SJCRH30 (cell line): Measurements from ENCODE around the gene PGAP6. TPM values are rescaled to one million over a fixed set of nuclear protein-coding genes. Genes with fewer than 3 reads are reported as not detected.
"Not testable (repeated sequence)": the region's sequence is repeated elsewhere in the genome, so short reads cannot be mapped to it uniquely, and the experiment has no call there.

Source experiments
- DNase-seq, 2 experiments: peaks; one replicate each; pipeline ENCODE4 v3.0.0-alpha.2; 2015 to 2020
- H3K27ac ChIP-seq: fragments of 250-450 bp; sonication (Bioruptor Pico); 2 replicates; pipeline ENCODE4 v1.5.1; 2020; ENCODE audit warnings: mild to moderate bottlenecking, moderate library complexity
- H3K27me3 ChIP-seq: fragments of 250-450 bp; sonication (Bioruptor Pico); 2 replicates; pipeline ENCODE4 v1.5.1; 2020; ENCODE audit warnings: mild to moderate bottlenecking, moderate library complexity
- H3K36me3 ChIP-seq: fragments of 250-450 bp; sonication (Bioruptor Pico); 2 replicates; pipeline ENCODE4 v1.5.1; 2020; ENCODE audit warnings: mild to moderate bottlenecking, moderate library complexity
- H3K4me1 ChIP-seq: fragments of 250-450 bp; sonication (Bioruptor Pico); 2 replicates; pipeline ENCODE4 v1.5.1; 2020; ENCODE audit warnings: mild to moderate bottlenecking, moderate library complexity
- H3K4me3 ChIP-seq: fragments of 250-450 bp; sonication (Bioruptor Pico); 2 replicates; pipeline ENCODE4 v1.5.1; 2020; ENCODE audit warnings: mild to moderate bottlenecking, moderate library complexity
- H3K9me3 ChIP-seq: fragments of 250-450 bp; sonication (Bioruptor Pico); replicated peaks from 2 replicates; pipeline ENCODE4 v1.5.1; 2020; ENCODE audit warnings: mild to moderate bottlenecking, moderate library complexity
- total RNA-seq: library from RNA; depleted of rRNA; stranded (reverse); fragments of >200 nt; shearing (Covaris generic); gene quantifications from 2 replicates; pipeline ENCODE4 v1.2.3, GENCODE V29; 2014

The PGAP6 gene
- total RNA-seq, 1 experiment from 2014 or later: 27.5 TPM

GRCh38 chr16:369275-369865 is 12.4 kb downstream of the PGAP6 start:
- Histone ChIP-seq H3K36me3 (0 out of 2 replicates have a peak, but pooled peaks cover 5% of the 10 kb centered on the region), H3K9me3 (no peaks in the 10 kb centered on the region), H3K27me3 (no peaks in the 10 kb centered on the region), H3K4me1 (peaks cover 10% of the 10 kb centered on the region), H3K27ac (no peak overlapping the region), H3K4me3 (no peak overlapping the region)
- DNase-seq: no peak

- Histone ChIP-seq H3K4me3 (no peak overlapping the region), H3K27ac (no peak overlapping the region), H3K4me1 (peaks cover 10% of the 10 kb centered on the region), H3K9me3 (no peaks in the 10 kb centered on the region), H3K36me3 (0 out of 2 replicates have a peak, but pooled peaks cover 5% of the 10 kb centered on the region), H3K27me3 (no peaks in the 10 kb centered on the region)
- DNase-seq: no peak
Observed at GRCh38 chr16:368388-369158, 13.2 kb downstream of the PGAP6 start.

- H3K27ac ChIP-seq: no peak overlapping the region
- H3K9me3 ChIP-seq: no peaks in the 10 kb centered on the region
- no peak for DNase-seq
- H3K27me3 ChIP-seq: no peaks in the 10 kb centered on the region
- 0 out of 2 replicates have a peak, but pooled peaks cover 5% of the 10 kb centered on the region for H3K36me3 ChIP-seq
- H3K4me1 ChIP-seq: peaks cover 10% of the 10 kb centered on the region
- no peak overlapping the region for H3K4me3 ChIP-seq
Observed at GRCh38 chr16:367333-367903, 14.4 kb downstream of the PGAP6 start.

GRCh38 chr16:366476-366875 is 15.3 kb downstream of the PGAP6 start:
- 0 out of 2 replicates have a peak, but pooled peaks cover 5% of the 10 kb centered on the region for H3K36me3 ChIP-seq
- no peak for DNase-seq
- no peaks in the 10 kb centered on the region for H3K9me3 ChIP-seq
- no peak overlapping the region for H3K27ac ChIP-seq
- H3K4me3 ChIP-seq: no peak overlapping the region
- no peaks in the 10 kb centered on the region for H3K27me3 ChIP-seq
- H3K4me1 ChIP-seq: peaks cover 9% of the 10 kb centered on the region

- Histone ChIP-seq H3K4me3 (no peak overlapping the region), H3K4me1 (peaks cover 8% of the 10 kb centered on the region), H3K36me3 (0 out of 2 replicates have a peak, but pooled peaks cover 5% of the 10 kb centered on the region), H3K27ac (no peak overlapping the region), H3K9me3 (no peaks in the 10 kb centered on the region), H3K27me3 (no peaks in the 10 kb centered on the region)
- DNase-seq: no peak
Observed at GRCh38 chr16:364595-365491, 16.9 kb downstream of the PGAP6 start.

- Histone ChIP-seq H3K27me3 (no peaks in the 10 kb centered on the region), H3K27ac (no peak overlapping the region), H3K36me3 (0 out of 2 replicates have a peak, but pooled peaks cover 5% of the 10 kb centered on the region), H3K9me3 (no peaks in the 10 kb centered on the region), H3K4me3 (no peak overlapping the region), H3K4me1 (peaks cover 17% of the 10 kb centered on the region)
- DNase-seq: no peak
Observed at GRCh38 chr16:363766-364490, 17.9 kb downstream of the PGAP6 start.

- Histone ChIP-seq H3K36me3 (0 out of 2 replicates have a peak, but pooled peaks cover 5% of the 10 kb centered on the region), H3K4me1 (peaks cover 17% of the 10 kb centered on the region), H3K27me3 (no peaks in the 10 kb centered on the region), H3K27ac (no peak overlapping the region), H3K4me3 (no peak overlapping the region), H3K9me3 (no peaks in the 10 kb centered on the region)
- DNase-seq: no peak
Observed at GRCh38 chr16:363110-363765, 18.5 kb downstream of the PGAP6 start.

- H3K36me3 ChIP-seq, H3K9me3 ChIP-seq, DNase-seq, H3K27ac ChIP-seq, H3K4me3 ChIP-seq, H3K27me3 ChIP-seq: not testable (repeated sequence)
- peaks cover 17% of the 10 kb centered on the region for H3K4me1 ChIP-seq
Observed at GRCh38 chr16:362702-362999, 19.1 kb downstream of the PGAP6 start.

GRCh38 chr16:361872-362701 is 19.7 kb downstream of the PGAP6 start:
- H3K36me3 ChIP-seq: no peaks in the 10 kb centered on the region

GRCh38 chr16:361341-361871 is 20.4 kb downstream of the PGAP6 start:
- peaks cover 17% of the 10 kb centered on the region for H3K4me1 ChIP-seq
- H3K27me3 ChIP-seq: no peaks in the 10 kb centered on the region
- no peak for DNase-seq
- H3K9me3 ChIP-seq: no peaks in the 10 kb centered on the region
- H3K4me3 ChIP-seq: no peak overlapping the region
- H3K36me3 ChIP-seq: no peaks in the 10 kb centered on the region
- H3K27ac ChIP-seq: no peak overlapping the region

More at GRCh38 chr16:361872-362701, 19.7 kb downstream of the PGAP6 start:
- peak; percentile 60 to 67 for DNase-seq
- Histone ChIP-seq H3K4me3 (no peak overlapping the region), H3K27me3 (no peaks in the 10 kb centered on the region), H3K9me3 (no peaks in the 10 kb centered on the region), H3K27ac (no peak overlapping the region), H3K4me1 (peaks cover 17% of the 10 kb centered on the region)

GRCh38 chr16:360698-361336 is 21.0 kb downstream of the PGAP6 start:
- DNase-seq: no peak
- no peak overlapping the region for H3K27ac ChIP-seq
- no peaks in the 10 kb centered on the region for H3K27me3 ChIP-seq
- peaks cover 17% of the 10 kb centered on the region for H3K4me1 ChIP-seq
- H3K36me3 ChIP-seq: no peaks in the 10 kb centered on the region
- H3K4me3 ChIP-seq: no peak overlapping the region
- H3K9me3 ChIP-seq: no peaks in the 10 kb centered on the region

GRCh38 chr16:359871-360697 is 21.7 kb downstream of the PGAP6 start:
- H3K27me3 ChIP-seq: no peaks in the 10 kb centered on the region
- H3K36me3 ChIP-seq: no peaks in the 10 kb centered on the region
- H3K4me3 ChIP-seq: no peak overlapping the region
- DNase-seq: peak; percentile 65 to 75
- peaks cover 17% of the 10 kb centered on the region for H3K4me1 ChIP-seq
- no peak overlapping the region for H3K27ac ChIP-seq
- H3K9me3 ChIP-seq: no peaks in the 10 kb centered on the region
